Spleen (tissue), 11 donors: ENCODE measurements around the gene THSD7A. TPM values are rescaled to one million over a fixed set of nuclear protein-coding genes. Genes with fewer than 3 reads are reported as not detected.

Experiments used
- DNase-seq: peaks from one replicate; pipeline ENCODE4 v3.0.0-alpha.2; 2020
- H3K27ac ChIP-seq, 8 donors: fragments of 200-600 bp; sonication (generic) in 7 of 8; 1 replicate in 4 of 8; 2 replicates in 4 of 8; pipeline versions ENCODE4 v1.5.0 to v1.8.0; 2016 to 2021; ENCODE audit warnings: inconsistent platforms in 4 of 8, mild to moderate bottlenecking in 4 of 8, moderate library complexity in 1 of 8
- H3K27me3 ChIP-seq, 7 donors: fragments of 200-600 bp; sonication (generic) in 6 of 7; replicated peaks in 1 of 7; 1 replicate in 4 of 7; 2 replicates in 3 of 7; pipeline versions ENCODE4 v1.5.0 to v1.8.0; 2016 to 2021; ENCODE audit warnings: inconsistent platforms in 3 of 7, mild to moderate bottlenecking in 1 of 7
- H3K36me3 ChIP-seq, 6 donors: fragments of 200-600 bp; sonication (generic) in 5 of 6; 1 replicate in 4 of 6; 2 replicates in 2 of 6; pipeline versions ENCODE4 v1.5.0 to v1.8.0; 2016 to 2021; ENCODE audit warnings: inconsistent platforms in 2 of 6
- H3K4me1 ChIP-seq, 6 donors: fragments of 200-600 bp; sonication (generic) in 5 of 6; 1 replicate in 3 of 6; 2 replicates in 3 of 6; pipeline versions ENCODE4 v1.5.0 to v1.8.0; 2016 to 2021; ENCODE audit warnings: inconsistent platforms in 3 of 6
- H3K4me3 ChIP-seq, 8 donors: fragments of 200-600 bp; sonication (generic) in 7 of 8; 1 replicate in 4 of 8; 2 replicates in 4 of 8; pipeline versions ENCODE4 v1.5.0 to v1.8.0; 2016 to 2021; ENCODE audit warnings: inconsistent platforms in 4 of 8, mild to moderate bottlenecking in 4 of 8, moderate library complexity in 2 of 8
- H3K9me3 ChIP-seq, 8 donors: fragments of 200-600 bp; sonication (generic) in 7 of 8; 1 replicate in 4 of 8; 2 replicates in 4 of 8; pipeline versions ENCODE4 v1.5.0 to v1.8.0; 2016 to 2021; ENCODE audit warnings: inconsistent platforms in 4 of 8
- POLR2A ChIP-seq, 3 donors: fragments of 450-650 bp; IDR thresholded peaks; one replicate each; pipeline ENCODE4 v1.5.1; 2017; ENCODE audit warnings: antibody characterized with exemption in 3 of 3, mild to moderate bottlenecking in 1 of 3
- POLR2AphosphoS5 ChIP-seq, 3 donors: sonication (generic); formaldehyde crosslinking; IDR thresholded peaks; one replicate each; pipeline ENCODE4 v1.5.1; 2017; ENCODE audit warnings: antibody characterized with exemption in 3 of 3
- WGBS, 5 donors: extraction: QIAGEN DNeasy Blood & Tissue Kit in 3 of 5; methylation state at CpG; one replicate each; pipeline versions ENCODE4 v1.1.5 to v1.1.7; 2013 to 2018; 5-methylcytosine and 5-hydroxymethylcytosine counted together
- intact Hi-C: fragments of 100-400 bp; cut with DNase I; formaldehyde crosslinking; loops from one replicate; pipeline ENCODE4 v1.15.0; 2023; ENCODE audit warnings: low total_unique reads
- polyA plus RNA-seq, 3 donors: library from polyadenylated mRNA; stranded (reverse); fragments of 200-250 nt; gene quantifications; one replicate each; pipeline ENCODE4 v1.2.1, GENCODE V29; 2013
- total RNA-seq, 7 donors: library from RNA; depleted of rRNA in 3 of 7; stranded (reverse); fragments of >200 nt in 3 of 7; fragmentation: NEBNext Ultra II Directional in 4 of 7; extraction: Animal tissue kit (Norgen Biotek cat#: 25700) in 4 of 7; gene quantifications; one replicate each; pipeline versions ENCODE4 v1.1.0 to v1.2.1, GENCODE V29; 2016 to 2021
- TF ChIP-seq, protein P1 (sequence below), 11 experiments: fragments of 200-600 bp in 7 of 11; fragments of 450-650 bp in 4 of 11; sonication (generic) in 4 of 11; IDR thresholded peaks in 8 of 11; conservative IDR thresholded peaks in 3 of 11; 1 replicate in 7 of 11; 2 replicates in 4 of 11; pipeline versions ENCODE4 v1.4.0 to v1.8.0; 2016 to 2021; ENCODE audit warnings: antibody characterized with exemption in 11 of 11, inconsistent platforms in 4 of 11, mild to moderate bottlenecking in 1 of 11
- donor health status: healthy with polysubstance abuse.
- donor health status: DM: no; HTN: no; CAD: no; lungs with moderate emphysema.
- donor health status: DM: no; HTN: no; CAD: no.
- donor health status: Bipolar disorder and iron deficiency.
- donor health status: healthy.
- donor health status: DM: no; HTN: no; CAD: no.
- donor health status: DM: yes; HTN: yes; CAD: no.

The THSD7A gene
- total and polyA plus RNA-seq, 10 donors = 0.29 to 8.7 (median 4.2) TPM

DNA sequence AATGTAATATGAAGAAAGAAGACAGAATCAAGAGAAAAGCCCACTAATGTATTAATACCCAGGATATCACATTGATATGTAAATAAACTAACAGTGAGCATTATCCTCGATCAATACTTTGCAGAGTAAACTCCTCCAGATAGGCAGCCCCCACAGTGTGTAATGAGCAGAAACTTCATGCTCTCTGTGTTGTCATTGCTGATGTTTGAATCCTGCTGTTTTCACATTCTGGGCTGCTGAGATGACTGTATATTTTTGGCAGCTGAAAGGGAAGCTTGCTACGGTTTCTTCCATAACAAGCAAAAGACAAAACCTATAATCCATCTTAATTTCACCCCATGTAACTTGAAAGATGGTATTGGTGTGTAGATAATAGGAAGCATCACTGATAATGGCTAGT is 15.3 kb upstream of the THSD7A start:
- DNase-seq = no peak
- Histone ChIP-seq H3K9me3 (peaks cover 0 to 9% (median 3%) of the 10 kb centered on the region in 8 donors), H3K27ac (no peak overlapping the region), H3K36me3 (no peaks in the 10 kb centered on the region), H3K4me3 (no peak overlapping the region), H3K27me3 (no peaks in the 10 kb centered on the region), H3K4me1 (no peaks in the 10 kb centered on the region)
- TF ChIP-seq POLR2AphosphoS5 (IDR thresholded peaks at IDR 0.05) (no peak), POLR2A (IDR thresholded peaks at IDR 0.05) (no peak)
- TF ChIP-seq, protein P1, sequence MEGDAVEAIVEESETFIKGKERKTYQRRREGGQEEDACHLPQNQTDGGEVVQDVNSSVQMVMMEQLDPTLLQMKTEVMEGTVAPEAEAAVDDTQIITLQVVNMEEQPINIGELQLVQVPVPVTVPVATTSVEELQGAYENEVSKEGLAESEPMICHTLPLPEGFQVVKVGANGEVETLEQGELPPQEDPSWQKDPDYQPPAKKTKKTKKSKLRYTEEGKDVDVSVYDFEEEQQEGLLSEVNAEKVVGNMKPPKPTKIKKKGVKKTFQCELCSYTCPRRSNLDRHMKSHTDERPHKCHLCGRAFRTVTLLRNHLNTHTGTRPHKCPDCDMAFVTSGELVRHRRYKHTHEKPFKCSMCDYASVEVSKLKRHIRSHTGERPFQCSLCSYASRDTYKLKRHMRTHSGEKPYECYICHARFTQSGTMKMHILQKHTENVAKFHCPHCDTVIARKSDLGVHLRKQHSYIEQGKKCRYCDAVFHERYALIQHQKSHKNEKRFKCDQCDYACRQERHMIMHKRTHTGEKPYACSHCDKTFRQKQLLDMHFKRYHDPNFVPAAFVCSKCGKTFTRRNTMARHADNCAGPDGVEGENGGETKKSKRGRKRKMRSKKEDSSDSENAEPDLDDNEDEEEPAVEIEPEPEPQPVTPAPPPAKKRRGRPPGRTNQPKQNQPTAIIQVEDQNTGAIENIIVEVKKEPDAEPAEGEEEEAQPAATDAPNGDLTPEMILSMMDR (IDR thresholded peaks at IDR 0.05 in 8 of 11, conservative IDR thresholded peaks at IDR 0.05 in 3 of 11) = no peak
- 44 to 69% (median 53%) methylated on average over 2 of the region's 2 CpGs for WGBS, 5 donors
- intact Hi-C loops = no loop called here

DNA sequence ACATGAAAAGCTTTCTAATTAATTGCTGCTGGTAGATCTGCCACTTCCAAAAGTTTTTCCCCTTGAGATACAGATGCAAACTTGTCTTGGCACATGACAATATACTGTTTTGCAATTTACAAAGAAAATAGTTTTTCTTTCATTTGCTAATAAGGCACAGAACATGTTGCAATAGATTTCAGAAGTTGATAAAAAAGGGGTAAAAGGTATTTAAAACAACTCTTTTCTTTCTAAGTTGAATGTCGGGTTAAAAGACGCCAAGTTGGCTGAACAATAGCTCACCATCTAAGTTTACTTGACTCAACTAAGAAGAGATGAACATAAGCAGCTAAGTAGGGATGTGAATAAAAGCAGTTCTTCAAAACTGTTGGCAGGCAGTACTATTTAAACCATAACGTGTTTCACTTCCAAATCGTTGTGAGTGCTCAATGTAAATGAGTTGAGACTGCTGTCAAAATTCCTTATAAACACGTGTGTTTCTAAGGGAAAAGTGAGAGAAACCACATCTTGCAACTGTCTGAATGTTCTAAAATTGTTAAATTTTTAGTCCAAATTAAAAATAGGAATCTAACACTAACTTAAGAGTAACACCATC is 14.5 kb upstream of the THSD7A start:
- Histone ChIP-seq H3K9me3 (peaks cover 0 to 5% (median 2%) of the 10 kb centered on the region in 8 donors), H3K27ac (no peak overlapping the region), H3K36me3 (no peaks in the 10 kb centered on the region), H3K4me1 (no peaks in the 10 kb centered on the region), H3K27me3 (no peaks in the 10 kb centered on the region), H3K4me3 (no peak overlapping the region)
- TF ChIP-seq POLR2A (IDR thresholded peaks at IDR 0.05) (no peak), POLR2AphosphoS5 (IDR thresholded peaks at IDR 0.05) (no peak)
- TF ChIP-seq, protein P1 (IDR thresholded peaks at IDR 0.05 in 8 of 11, conservative IDR thresholded peaks at IDR 0.05 in 3 of 11) = no peak
- no peak for DNase-seq
- intact Hi-C loops = no loop called here
- WGBS, 5 donors = 55 to 71% (median 68%) methylated on average over 5 of the region's 5 CpGs

DNA sequence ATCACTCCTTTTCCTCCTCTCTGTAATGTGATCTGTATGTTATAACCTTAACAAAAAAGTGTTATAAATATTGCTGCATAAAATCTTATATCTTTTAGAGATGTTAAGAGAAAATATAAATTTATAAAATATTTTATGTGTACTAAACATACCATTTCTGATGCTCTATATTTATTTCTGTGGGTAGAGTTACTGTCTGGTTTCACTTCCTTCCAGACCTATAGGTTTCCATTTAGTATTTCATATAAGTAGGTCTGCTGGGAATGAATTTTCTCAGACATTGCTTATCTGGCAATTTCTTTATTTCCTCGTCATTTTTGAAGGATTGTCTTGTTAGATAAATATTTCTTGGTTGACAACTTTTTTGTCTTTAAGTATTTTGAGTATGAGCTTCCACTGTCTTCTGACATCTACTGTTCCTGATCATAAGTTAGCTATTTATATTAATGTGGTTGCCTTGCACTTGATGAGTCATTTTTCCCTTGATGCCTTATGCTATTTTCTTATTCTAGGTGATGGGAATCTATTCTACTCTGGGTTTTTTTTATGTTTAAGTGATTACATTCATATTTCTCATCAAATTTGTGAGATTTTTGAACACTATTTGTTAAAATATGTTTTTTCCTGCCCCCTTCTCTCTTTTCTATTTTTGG is 11.2 kb upstream of the THSD7A start:
- H3K27ac ChIP-seq = no peak overlapping the region
- intact Hi-C loops = no loop called here
- 55 to 79% (median 68%) methylated on average over 1 of the region's 1 CpG for WGBS, 5 donors
- H3K4me1 ChIP-seq = no peaks in the 10 kb centered on the region
- no peak for DNase-seq
- TF ChIP-seq POLR2A (IDR thresholded peaks at IDR 0.05) (no peak), POLR2AphosphoS5 (IDR thresholded peaks at IDR 0.05) (no peak)
- TF ChIP-seq, protein P1 (IDR thresholded peaks at IDR 0.05 in 8 of 11, conservative IDR thresholded peaks at IDR 0.05 in 3 of 11) = no peak
- no peak overlapping the region for H3K4me3 ChIP-seq
- H3K36me3 ChIP-seq = no peaks in the 10 kb centered on the region
- H3K27me3 ChIP-seq = no peaks in the 10 kb centered on the region
- H3K9me3 ChIP-seq = no peaks in the 10 kb centered on the region

DNA sequence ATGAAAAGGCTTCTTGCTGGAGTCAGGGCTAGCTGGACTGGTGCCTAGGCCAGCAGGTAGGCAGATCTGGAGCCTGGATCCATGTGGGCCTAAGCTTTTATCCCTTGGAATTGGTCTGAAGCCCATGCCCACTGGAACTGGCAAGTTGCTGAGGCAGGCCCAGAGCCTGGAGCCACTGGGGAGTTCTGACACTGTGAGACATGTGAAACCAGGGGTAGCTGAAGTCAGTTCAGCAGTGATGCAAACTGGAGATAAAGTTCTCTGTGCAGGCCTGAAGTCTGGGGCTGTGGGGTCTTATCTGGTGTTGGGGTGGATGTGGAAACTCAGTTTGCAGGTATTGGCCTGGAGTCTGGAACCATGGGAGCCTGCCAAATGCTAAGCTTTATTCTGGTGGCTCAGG is 9.7 kb upstream of the THSD7A start:
- DNase-seq = no peak
- Histone ChIP-seq H3K36me3 (no peaks in the 10 kb centered on the region), H3K9me3 (peaks cover 0 to 1% (median 0%) of the 10 kb centered on the region in 8 donors), H3K27me3 (no peaks in the 10 kb centered on the region), H3K4me3 (no peak overlapping the region), H3K27ac (no peak overlapping the region), H3K4me1 (no peaks in the 10 kb centered on the region)
- intact Hi-C loops = no loop called here
- TF ChIP-seq, protein P1 (IDR thresholded peaks at IDR 0.05 in 8 of 11, conservative IDR thresholded peaks at IDR 0.05 in 3 of 11) = no peak
- TF ChIP-seq POLR2AphosphoS5 (IDR thresholded peaks at IDR 0.05) = no peak
- no peak for TF ChIP-seq POLR2A (IDR thresholded peaks at IDR 0.05)
